Ovary (tissue), 3 donors: Measurements from ENCODE around the gene SPAG4.

Source experiments
- EP300 ChIP-seq: sonication (generic); formaldehyde crosslinking; IDR thresholded peaks from one replicate; pipeline ENCODE4 v1.6.1; 2017; ENCODE audit warnings: antibody characterized with exemption
- TF ChIP-seq, protein P1 (sequence below), 3 donors: fragments of 450-650 bp in 2 of 3; fragments of 200-600 bp in 1 of 3; IDR thresholded peaks; one replicate each; pipeline versions ENCODE4 v1.5.1 to v1.8.0; 2016 to 2022; ENCODE audit warnings: antibody characterized with exemption in 3 of 3, mild to moderate bottlenecking in 1 of 3
- donor health status: DM: no; HTN: no; CAD: no.

DNA sequence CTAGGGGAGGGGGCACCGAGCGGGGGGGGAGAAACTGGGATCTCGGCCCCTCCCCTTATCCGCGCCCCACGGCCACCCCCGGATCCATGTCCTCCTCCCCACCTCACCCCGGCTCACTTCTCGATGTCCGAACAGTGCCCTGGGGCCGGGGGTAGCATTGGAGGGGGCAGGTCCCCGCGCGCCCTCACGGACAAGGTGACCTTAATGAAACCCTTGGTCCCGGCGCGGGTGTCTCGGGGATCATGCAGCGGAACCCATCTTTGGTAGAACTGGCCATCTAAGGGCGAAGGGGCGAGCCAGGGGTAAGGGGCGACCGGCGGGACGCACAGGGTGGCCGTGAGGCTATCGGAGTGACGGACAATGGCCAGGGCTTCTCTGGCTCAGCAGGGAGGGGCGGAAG, 13.6 kb upstream of the SPAG4 start:
- TF ChIP-seq EP300 = no peak
- TF ChIP-seq, protein P1, sequence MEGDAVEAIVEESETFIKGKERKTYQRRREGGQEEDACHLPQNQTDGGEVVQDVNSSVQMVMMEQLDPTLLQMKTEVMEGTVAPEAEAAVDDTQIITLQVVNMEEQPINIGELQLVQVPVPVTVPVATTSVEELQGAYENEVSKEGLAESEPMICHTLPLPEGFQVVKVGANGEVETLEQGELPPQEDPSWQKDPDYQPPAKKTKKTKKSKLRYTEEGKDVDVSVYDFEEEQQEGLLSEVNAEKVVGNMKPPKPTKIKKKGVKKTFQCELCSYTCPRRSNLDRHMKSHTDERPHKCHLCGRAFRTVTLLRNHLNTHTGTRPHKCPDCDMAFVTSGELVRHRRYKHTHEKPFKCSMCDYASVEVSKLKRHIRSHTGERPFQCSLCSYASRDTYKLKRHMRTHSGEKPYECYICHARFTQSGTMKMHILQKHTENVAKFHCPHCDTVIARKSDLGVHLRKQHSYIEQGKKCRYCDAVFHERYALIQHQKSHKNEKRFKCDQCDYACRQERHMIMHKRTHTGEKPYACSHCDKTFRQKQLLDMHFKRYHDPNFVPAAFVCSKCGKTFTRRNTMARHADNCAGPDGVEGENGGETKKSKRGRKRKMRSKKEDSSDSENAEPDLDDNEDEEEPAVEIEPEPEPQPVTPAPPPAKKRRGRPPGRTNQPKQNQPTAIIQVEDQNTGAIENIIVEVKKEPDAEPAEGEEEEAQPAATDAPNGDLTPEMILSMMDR (IDR thresholded peaks at IDR 0.05) = no peak
